ENCODE results near the gene SPATA1. TPM values are rescaled to one million over a fixed set of nuclear protein-coding genes. Genes with fewer than 3 reads are reported as not detected.
A peak's percentile ranks its signal among the peaks of the same experiment; 100 is the strongest.

The SPATA1 gene
- total RNA-seq, 1 donor: 3.0 TPM

DNA sequence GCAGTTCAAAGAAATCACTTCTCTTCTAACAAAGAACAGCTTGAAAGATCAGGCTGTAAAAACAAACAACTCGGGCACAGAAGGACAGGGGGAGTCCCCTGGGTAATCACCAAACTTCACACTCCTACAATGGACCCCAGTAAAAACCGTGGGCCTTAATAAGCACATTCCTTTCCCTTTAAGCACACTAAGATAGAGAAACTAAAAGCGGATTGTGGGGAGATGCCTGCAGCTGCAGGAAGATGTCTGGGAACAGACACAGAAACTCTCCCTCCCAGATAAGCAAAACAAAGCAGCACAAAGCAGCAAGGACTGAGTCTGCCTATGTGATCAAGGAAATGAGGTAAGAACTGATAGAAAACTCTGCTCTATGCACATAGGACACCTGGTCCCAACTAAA lies 105.6 kb downstream of the SPATA1 start:
- TF ChIP-seq, protein P1, sequence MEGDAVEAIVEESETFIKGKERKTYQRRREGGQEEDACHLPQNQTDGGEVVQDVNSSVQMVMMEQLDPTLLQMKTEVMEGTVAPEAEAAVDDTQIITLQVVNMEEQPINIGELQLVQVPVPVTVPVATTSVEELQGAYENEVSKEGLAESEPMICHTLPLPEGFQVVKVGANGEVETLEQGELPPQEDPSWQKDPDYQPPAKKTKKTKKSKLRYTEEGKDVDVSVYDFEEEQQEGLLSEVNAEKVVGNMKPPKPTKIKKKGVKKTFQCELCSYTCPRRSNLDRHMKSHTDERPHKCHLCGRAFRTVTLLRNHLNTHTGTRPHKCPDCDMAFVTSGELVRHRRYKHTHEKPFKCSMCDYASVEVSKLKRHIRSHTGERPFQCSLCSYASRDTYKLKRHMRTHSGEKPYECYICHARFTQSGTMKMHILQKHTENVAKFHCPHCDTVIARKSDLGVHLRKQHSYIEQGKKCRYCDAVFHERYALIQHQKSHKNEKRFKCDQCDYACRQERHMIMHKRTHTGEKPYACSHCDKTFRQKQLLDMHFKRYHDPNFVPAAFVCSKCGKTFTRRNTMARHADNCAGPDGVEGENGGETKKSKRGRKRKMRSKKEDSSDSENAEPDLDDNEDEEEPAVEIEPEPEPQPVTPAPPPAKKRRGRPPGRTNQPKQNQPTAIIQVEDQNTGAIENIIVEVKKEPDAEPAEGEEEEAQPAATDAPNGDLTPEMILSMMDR (IDR thresholded peaks at IDR 0.05; ENCODE audit: insufficient read depth, low read length): no peak
- peak; percentile 63 for DNase-seq (ENCODE audit: low read depth)
- no peak overlapping the region for H3K4me3 ChIP-seq (ENCODE audit: low read depth, low read length)

DNA sequence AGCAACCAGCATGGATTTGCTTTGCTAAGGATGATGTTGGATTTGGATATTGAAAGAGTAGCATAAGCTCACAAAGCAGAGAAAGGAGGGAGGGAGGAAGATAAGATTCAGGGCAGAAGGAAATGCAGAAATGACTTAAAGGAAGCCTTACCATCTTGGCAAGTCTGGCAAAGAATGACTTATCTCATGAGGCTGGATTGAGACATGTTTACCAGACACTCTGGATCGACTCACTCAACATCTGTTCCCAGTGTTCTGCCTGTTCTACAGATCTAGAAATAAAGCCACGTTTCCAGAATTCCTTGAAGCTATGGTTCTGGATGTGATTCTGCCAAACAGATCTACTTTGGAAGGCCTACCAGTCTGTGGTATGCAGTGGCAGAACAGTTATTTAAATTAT lies 106.8 kb downstream of the SPATA1 start:
- H3K4me3 ChIP-seq (ENCODE audit: low read depth, low read length): no peak overlapping the region
- peak; percentile 63 for DNase-seq (ENCODE audit: low read depth)
- TF ChIP-seq, protein P1 (IDR thresholded peaks at IDR 0.05; ENCODE audit: insufficient read depth, low read length): no peak

DNA sequence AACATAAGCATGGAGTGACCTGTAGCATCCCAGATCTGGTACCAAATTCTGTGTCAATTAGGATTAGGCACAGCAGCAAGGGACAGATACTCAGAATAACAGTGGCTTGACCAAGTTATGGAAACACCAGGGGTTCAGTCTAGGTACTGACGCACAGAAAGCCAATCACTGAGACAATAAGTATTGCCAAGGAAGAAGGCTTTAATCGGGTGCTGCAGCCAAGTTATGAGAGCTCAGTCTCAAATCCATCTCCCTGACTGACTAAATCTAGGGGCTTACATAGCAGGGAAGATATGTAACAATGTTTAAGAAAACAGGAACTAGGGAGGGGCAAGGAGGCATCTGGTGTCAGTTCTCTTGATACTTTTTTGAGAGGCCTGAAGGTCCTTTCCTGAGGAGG lies 107.7 kb downstream of the SPATA1 start:
- no peak for DNase-seq (ENCODE audit: low read depth)
- TF ChIP-seq, protein P1 (IDR thresholded peaks at IDR 0.05; ENCODE audit: insufficient read depth, low read length): no peak
- no peak overlapping the region for H3K4me3 ChIP-seq (ENCODE audit: low read depth, low read length)

DNA sequence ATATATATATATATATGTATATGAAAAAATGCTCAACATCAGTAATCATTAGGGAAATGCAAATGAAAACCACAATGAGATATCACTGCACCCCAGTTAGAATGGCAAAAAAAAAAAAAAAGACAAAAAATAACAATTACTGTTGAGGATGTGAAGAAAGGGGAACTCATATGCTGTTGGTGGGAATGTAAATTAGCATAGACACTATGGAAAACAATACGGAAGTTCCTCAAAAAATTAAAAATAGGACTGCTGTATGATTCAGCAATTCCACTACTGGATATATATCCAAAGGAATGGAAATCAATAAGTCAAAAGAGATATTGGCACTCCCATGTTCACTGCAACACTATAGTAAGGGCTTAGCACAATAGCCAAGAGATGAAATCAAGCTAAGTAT lies 109.6 kb downstream of the SPATA1 start:
- TF ChIP-seq, protein P1 (IDR thresholded peaks at IDR 0.05; ENCODE audit: insufficient read depth, low read length): no peak
- no peak overlapping the region for H3K4me3 ChIP-seq (ENCODE audit: low read depth, low read length)
- no peak for DNase-seq (ENCODE audit: low read depth)

Other genes starting within 250 kb of the SPATA1 start
- 1.4 and 3.1 TPM in 2 replicates for gene SAMD13, start 204.7 kb upstream of the SPATA1 start, total RNA-seq (ENCODE audit: low replicate concordance)
- gene DNASE2B, start 107.9 kb upstream of the SPATA1 start, total RNA-seq (ENCODE audit: low replicate concordance): not detected in 2 replicates
- 17.9 and 51.6 TPM in 2 replicates for gene RPF1, start 27.1 kb upstream of the SPATA1 start, total RNA-seq (ENCODE audit: low replicate concordance)
- 1.6 and 54.1 TPM in 2 replicates for gene GNG5, start 195 bp downstream of the SPATA1 start, total RNA-seq (ENCODE audit: low replicate concordance)
- 14.5 and 23.0 TPM in 2 replicates for gene CTBS, start 68.1 kb downstream of the SPATA1 start, total RNA-seq (ENCODE audit: low replicate concordance)
- 34.9 and 40.3 TPM in 2 replicates for gene SSX2IP, start 184.1 kb downstream of the SPATA1 start, total RNA-seq (ENCODE audit: low replicate concordance)